CD4-positive, alpha-beta T cell treated with Interleukin-10 for 1 hour (primary cell): Measurements from ENCODE around the gene MAPK1.
"Not testable (repeated sequence)": the region's sequence is repeated elsewhere in the genome, so short reads cannot be mapped to it uniquely, and the experiment has no call there.

Source experiments
- DNase-seq: peaks from one replicate; pipeline ENCODE4 v3.0.0-alpha.2; 2020

Gene MAPK1

GRCh38 chr22:21817497-21817853, 50.0 kb downstream of the MAPK1 start:
- not testable (repeated sequence) for DNase-seq

GRCh38 chr22:21816787-21817496, 50.5 kb downstream of the MAPK1 start:
- DNase-seq, result peak; percentile 83

- DNase-seq, result no peak
Measured at GRCh38 chr22:21816472-21816786, 51.0 kb downstream of the MAPK1 start.

GRCh38 chr22:21815958-21816357, 51.5 kb downstream of the MAPK1 start:
- DNase-seq, result no peak

GRCh38 chr22:21815357-21815756, 52.1 kb downstream of the MAPK1 start:
- DNase-seq, result no peak

GRCh38 chr22:21811982-21812381, 55.5 kb downstream of the MAPK1 start:
- DNase-seq, result no peak

- no peak for DNase-seq
Measured at GRCh38 chr22:21807544-21808529, 59.6 kb downstream of the MAPK1 start.

GRCh38 chr22:21805325-21805724, 62.1 kb downstream of the MAPK1 start:
- not testable (repeated sequence) for DNase-seq

- DNase-seq, result no peak
Measured at GRCh38 chr22:21803811-21804249, 63.6 kb downstream of the MAPK1 start.

- DNase-seq, result no peak
Measured at GRCh38 chr22:21802673-21803072, 64.8 kb downstream of the MAPK1 start.

GRCh38 chr22:21802056-21802455, 65.4 kb downstream of the MAPK1 start:
- no peak for DNase-seq

GRCh38 chr22:21801304-21801644, 66.2 kb downstream of the MAPK1 start:
- not testable (repeated sequence) for DNase-seq

- no peak for DNase-seq
Measured at GRCh38 chr22:21800552-21801303, 66.7 kb downstream of the MAPK1 start.

GRCh38 chr22:21797444-21798221, 69.8 kb downstream of the MAPK1 start:
- DNase-seq, result no peak

- no peak for DNase-seq
Measured at GRCh38 chr22:21796863-21797262, 70.6 kb downstream of the MAPK1 start.

- DNase-seq, result no peak
Measured at GRCh38 chr22:21796231-21796630, 71.2 kb downstream of the MAPK1 start.

GRCh38 chr22:21793716-21794115, 73.7 kb downstream of the MAPK1 start:
- DNase-seq, result not testable (repeated sequence)

GRCh38 chr22:21791635-21792625, 75.5 kb downstream of the MAPK1 start:
- no peak for DNase-seq

- not testable (repeated sequence) for DNase-seq
Measured at GRCh38 chr22:21790849-21791610, 76.4 kb downstream of the MAPK1 start.

- DNase-seq, result no peak
Measured at GRCh38 chr22:21790359-21790758, 77.1 kb downstream of the MAPK1 start.

GRCh38 chr22:21787565-21787964, 79.9 kb downstream of the MAPK1 start:
- DNase-seq, result not testable (repeated sequence)
